IPS DF 4.7 (cell line): ENCODE data around the gene CST5.
"Not testable (repeated sequence)": the region's sequence is repeated elsewhere in the genome, so short reads cannot be mapped to it uniquely, and the experiment has no call there.

Experiments used
- DNase-seq: peaks from one replicate; pipeline ENCODE4 v3.0.0-alpha.2; 2013; ENCODE audit warnings: low spot score; ENCODE audit errors: extremely low read depth

Gene CST5

GRCh38 chr20:23856226-23856625 is 23.3 kb downstream of the CST5 start:
- no peak for DNase-seq

DNA sequence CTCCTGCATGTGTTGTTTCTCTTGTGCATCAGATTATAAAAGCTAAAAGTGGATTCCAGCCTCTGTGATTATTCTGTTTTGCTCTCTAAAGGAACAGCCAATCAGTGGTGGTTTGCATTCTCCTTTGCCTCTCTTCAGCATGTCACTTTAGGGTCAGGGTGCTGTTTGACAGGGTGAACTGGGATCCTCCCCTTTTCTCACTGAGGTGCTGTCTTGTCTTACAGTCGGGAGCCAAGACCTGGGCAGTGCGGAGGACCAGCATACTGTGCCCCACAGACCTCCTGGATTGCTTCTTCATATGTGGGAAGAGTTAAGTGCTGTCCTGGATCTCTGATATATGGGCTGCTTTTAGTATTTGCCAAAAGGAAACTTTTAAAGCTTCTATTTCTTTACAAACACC is 37.9 kb downstream of the CST5 start:
- DNase-seq: no peak

DNA sequence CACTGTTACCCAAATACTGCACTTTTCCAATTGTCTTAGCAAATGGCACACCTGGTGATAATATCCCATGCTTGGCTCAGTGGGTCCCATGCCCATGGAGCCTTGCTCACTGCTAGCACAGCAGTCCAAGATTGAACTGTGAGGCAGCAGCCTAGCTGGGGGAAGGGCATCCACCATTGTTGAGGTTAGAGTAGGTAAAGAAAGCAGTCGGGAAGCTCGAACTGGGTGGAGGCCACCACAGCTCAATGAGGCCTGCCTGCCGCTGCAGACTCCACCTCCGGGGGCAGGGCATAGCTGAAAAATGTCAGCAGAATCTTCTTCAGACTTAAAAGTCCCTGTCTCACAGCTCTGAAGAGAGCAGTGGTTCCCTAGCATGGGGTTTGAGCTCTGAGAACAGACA is 43.8 kb downstream of the CST5 start:
- DNase-seq: no peak

DNA sequence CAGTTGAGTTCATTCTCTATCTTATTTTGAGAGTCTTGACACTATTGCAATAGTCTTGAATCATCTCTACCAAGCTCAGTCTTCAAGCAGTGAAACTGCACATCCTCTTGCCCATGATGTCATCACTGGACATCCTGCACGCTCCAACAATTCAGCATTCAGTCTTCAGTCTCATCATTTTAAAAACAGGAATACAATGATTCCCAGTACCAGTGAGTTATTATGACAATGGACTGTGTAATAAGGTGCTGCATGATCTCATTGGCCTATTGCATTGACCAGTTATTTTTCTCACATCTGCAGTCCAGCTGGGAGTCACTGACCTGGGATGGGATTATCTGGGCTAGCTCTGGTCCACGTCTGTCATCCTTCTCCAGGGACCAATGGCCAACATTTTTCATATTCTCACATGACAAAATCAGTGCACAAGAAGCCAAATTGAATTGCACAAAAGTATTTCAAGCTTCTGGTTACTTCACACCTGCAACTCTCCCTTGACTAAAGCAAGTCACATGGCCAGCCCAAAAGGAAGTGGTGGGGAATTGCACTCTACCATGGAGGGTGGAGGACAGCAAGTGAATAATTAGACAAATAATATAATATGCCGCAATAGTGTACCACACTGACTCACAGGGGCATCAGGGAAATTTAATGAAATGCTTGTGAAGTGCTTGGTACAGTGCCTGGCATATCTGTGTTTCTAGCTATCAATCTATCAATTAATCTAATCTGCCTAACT is 46.6 kb downstream of the CST5 start:
- DNase-seq: no peak

DNA sequence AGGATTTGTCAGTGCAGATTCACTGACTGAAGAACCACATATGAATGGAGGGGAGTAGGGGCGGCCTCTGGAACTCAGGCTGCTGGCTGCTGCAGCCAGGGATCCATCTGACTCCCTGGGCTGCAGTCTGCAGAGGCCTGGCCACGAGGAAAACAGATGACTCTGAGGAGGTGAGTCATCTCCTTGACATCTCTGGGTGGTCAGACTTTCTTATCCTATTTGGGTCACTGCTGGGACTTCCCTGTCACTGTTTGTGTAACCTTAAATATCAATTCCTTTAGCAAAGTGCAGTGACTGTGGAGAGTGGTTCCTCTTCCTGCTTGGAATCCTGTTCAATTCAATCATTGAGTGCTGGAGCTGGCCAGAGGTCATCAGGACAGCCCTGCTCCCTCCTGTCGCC is 47.6 kb downstream of the CST5 start:
- DNase-seq: not testable (repeated sequence)

GRCh38 chr20:23826541-23827021 is 53.0 kb downstream of the CST5 start, which contains the start of gene CST2:
Gene CST2 (minus strand): TSS chr20:23826729. CDS start chr20:23826660, 69 bp downstream.
- DNase-seq: no peak
